Astrocyte of the cerebellum (primary cell): Measurements from ENCODE around the gene EFEMP1.

ENCODE experiments used
- DNase-seq: peaks from one replicate; pipeline ENCODE4 v3.0.0-alpha.2; 2011; ENCODE audit warnings: low read depth
- H3K4me3 ChIP-seq: 2 replicates; pipeline ENCODE4 v1.5.1; 2011; ENCODE audit warnings: mild to moderate bottlenecking, low read depth, low read length, moderate library complexity
- CTCF ChIP-seq: IDR thresholded peaks from 2 replicates; pipeline ENCODE4 v1.5.1; 2012; ENCODE audit warnings: low read length, low read depth, moderate library complexity, mild to moderate bottlenecking; ENCODE audit errors: missing control alignments
- in situ Hi-C: cut with HindIII; loops from 2 replicates; pipeline ENCODE4 v1.10.0; 2017; ENCODE audit warnings: low sequenced_read_pairs

The EFEMP1 gene

DNA sequence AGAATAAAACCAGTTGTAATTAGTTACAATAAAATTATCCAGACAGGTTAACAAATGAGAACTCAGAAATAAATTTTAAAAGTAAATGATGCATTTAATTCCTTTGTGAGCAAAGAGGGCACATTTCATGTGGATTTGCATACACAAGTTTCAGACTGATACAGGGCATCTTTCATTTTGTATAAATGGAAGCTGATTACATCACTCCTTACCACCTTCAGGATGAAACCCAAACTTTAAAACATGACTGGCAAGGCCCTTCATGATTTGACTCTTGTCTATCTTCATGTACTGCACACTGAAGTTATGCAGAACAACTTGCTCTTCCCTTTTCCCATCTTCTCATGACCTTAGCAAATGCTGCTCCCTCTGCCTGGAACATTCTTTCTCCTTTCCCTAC, 26.9 kb downstream of the EFEMP1 start:
- in situ Hi-C loops = no loop called here
- no peak overlapping the region for H3K4me3 ChIP-seq
- TF ChIP-seq CTCF = no peak
- DNase-seq = no peak

DNA sequence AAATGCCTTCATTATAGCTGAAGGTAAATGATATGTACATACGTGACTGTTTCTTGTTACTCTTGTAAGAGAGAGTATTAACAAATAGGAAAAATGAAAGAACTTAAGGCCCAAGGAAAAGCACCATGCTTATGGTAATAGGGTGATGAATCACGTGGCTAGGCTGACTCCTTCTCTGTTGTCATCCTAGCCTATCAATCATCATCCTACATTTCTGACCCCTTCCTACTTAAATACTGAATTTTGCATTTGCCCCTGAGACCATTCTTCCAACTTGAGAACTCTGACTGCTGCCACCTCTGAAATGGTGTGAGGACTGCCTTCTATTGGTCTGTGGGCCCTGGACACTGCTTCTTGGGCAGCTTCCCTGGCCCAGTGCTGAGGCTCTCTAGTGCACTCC, 28.9 kb downstream of the EFEMP1 start:
- in situ Hi-C loops = no loop called here
- no peak overlapping the region for H3K4me3 ChIP-seq
- TF ChIP-seq CTCF = no peak
- DNase-seq = no peak

- no peak for DNase-seq
- no peak overlapping the region for H3K4me3 ChIP-seq
Measured at GRCh38 chr2:55891671-55892094, 31.9 kb downstream of the EFEMP1 start.

DNA sequence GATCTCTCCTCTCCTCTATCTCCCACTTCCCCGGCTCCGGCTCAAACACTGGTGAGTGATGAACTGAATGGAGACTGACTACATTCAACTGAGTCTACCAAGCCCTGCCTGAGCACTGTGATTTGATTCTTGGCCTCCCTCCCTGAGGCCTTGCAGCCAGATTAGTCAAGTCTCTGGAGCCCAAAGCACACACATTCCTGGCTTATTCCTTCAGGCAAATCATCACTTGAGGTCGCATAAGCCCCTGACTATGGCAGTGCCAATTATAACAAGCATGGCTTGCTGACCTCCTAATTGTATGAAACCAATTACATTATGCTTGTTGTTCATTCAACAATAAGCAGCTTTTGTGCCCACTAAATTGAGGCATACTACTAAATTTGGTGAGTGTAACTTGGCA, 34.6 kb downstream of the EFEMP1 start:
- DNase-seq = no peak
- no peak overlapping the region for H3K4me3 ChIP-seq
- no peak for TF ChIP-seq CTCF
- in situ Hi-C loops = no loop called here

More at GRCh38 chr2:55891671-55892094, 31.9 kb downstream of the EFEMP1 start:
- in situ Hi-C loops = no loop called here
- TF ChIP-seq CTCF = no peak

GRCh38 chr2:55887901-55888624, 35.5 kb downstream of the EFEMP1 start:
- in situ Hi-C loops = no loop called here
- H3K4me3 ChIP-seq = no peak overlapping the region
- no peak for TF ChIP-seq CTCF
- peak; percentile 85 for DNase-seq

GRCh38 chr2:55887351-55887750, 36.2 kb downstream of the EFEMP1 start:
- peak; percentile 47 for DNase-seq
- in situ Hi-C loops = no loop called here
- no peak overlapping the region for H3K4me3 ChIP-seq
- TF ChIP-seq CTCF = no peak
